Measurements from ENCODE around the gene NUTM2F. TPM values are rescaled to one million over a fixed set of nuclear protein-coding genes. Genes with fewer than 3 reads are reported as not detected.
"Not testable (repeated sequence)": the region's sequence is repeated elsewhere in the genome, so short reads cannot be mapped to it uniquely, and the experiment has no call there.

NUTM2F gene
- total and polyA plus RNA-seq, 12 donors = not detected

GRCh38 chr9:94315034-94315984, 13.1 kb downstream of the NUTM2F start:
- H3K27ac ChIP-seq; H3K36me3 ChIP-seq (replicated peaks in 1 of 2); H3K27me3 ChIP-seq; DNase-seq; H3K4me1 ChIP-seq (replicated peaks in 1 of 2); intact Hi-C loops (cut with DNase I); H3K9me3 ChIP-seq (replicated peaks in 1 of 3); H3K4me3 ChIP-seq: not testable (repeated sequence)
- 95 to 97% methylated on average over 4 to 7 of the region's 15 CpGs; no CpG with 5 or more reads in 2 of the 4 donors for WGBS, 4 donors

- Histone ChIP-seq H3K27ac (no peak overlapping the region), H3K9me3 (replicated peaks in 1 of 3) (no peaks in the 10 kb centered on the region), H3K27me3 (no peaks in the 10 kb centered on the region), H3K36me3 (replicated peaks in 1 of 2) (no peaks in the 10 kb centered on the region), H3K4me3 (no peak overlapping the region), H3K4me1 (replicated peaks in 1 of 2) (no peaks in the 10 kb centered on the region)
- TF ChIP-seq, protein P1, sequence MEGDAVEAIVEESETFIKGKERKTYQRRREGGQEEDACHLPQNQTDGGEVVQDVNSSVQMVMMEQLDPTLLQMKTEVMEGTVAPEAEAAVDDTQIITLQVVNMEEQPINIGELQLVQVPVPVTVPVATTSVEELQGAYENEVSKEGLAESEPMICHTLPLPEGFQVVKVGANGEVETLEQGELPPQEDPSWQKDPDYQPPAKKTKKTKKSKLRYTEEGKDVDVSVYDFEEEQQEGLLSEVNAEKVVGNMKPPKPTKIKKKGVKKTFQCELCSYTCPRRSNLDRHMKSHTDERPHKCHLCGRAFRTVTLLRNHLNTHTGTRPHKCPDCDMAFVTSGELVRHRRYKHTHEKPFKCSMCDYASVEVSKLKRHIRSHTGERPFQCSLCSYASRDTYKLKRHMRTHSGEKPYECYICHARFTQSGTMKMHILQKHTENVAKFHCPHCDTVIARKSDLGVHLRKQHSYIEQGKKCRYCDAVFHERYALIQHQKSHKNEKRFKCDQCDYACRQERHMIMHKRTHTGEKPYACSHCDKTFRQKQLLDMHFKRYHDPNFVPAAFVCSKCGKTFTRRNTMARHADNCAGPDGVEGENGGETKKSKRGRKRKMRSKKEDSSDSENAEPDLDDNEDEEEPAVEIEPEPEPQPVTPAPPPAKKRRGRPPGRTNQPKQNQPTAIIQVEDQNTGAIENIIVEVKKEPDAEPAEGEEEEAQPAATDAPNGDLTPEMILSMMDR (IDR thresholded peaks at IDR 0.05) = no peak
- no peak for TF ChIP-seq POLR2A (IDR thresholded peaks at IDR 0.05)
- DNase-seq = no peak
- intact Hi-C loops (cut with DNase I) = no loop called here
Observed at GRCh38 chr9:94303321-94303720, 25.1 kb downstream of the NUTM2F start.

DNA sequence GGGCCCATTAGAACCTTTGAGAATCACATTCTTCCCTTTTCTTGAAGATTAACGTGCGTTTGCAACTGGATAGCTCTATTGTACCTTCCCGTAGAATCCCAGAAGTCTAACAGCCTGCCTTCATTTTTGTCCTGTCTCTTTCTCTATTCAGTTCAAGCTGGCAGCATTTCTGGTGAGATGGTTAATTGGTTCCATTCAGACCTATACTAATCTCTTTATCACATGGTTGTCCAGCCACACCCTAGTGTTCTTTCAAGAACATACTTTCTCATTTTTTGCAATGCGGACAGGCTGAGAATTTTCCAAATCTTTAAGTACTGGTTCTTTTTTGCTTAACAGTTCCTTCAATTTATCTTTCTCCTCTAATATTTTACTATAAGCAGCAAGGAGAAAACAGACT, 26.0 kb downstream of the NUTM2F start:
- no peak for DNase-seq
- TF ChIP-seq, protein P1 (IDR thresholded peaks at IDR 0.05) = no peak
- no peak for TF ChIP-seq POLR2A (IDR thresholded peaks at IDR 0.05)
- intact Hi-C loops (cut with DNase I) = no loop called here
- no peak overlapping the region for H3K4me3 ChIP-seq
- no peak overlapping the region for H3K27ac ChIP-seq
- H3K27me3 ChIP-seq = no peaks in the 10 kb centered on the region
- H3K9me3 ChIP-seq (replicated peaks in 1 of 3) = no peaks in the 10 kb centered on the region
- H3K36me3 ChIP-seq (replicated peaks in 1 of 2) = no peaks in the 10 kb centered on the region
- no peaks in the 10 kb centered on the region for H3K4me1 ChIP-seq (replicated peaks in 1 of 2)
- 94 to 98% (median 94%) methylated on average over 4 of the region's 4 CpGs for WGBS, 4 donors

DNA sequence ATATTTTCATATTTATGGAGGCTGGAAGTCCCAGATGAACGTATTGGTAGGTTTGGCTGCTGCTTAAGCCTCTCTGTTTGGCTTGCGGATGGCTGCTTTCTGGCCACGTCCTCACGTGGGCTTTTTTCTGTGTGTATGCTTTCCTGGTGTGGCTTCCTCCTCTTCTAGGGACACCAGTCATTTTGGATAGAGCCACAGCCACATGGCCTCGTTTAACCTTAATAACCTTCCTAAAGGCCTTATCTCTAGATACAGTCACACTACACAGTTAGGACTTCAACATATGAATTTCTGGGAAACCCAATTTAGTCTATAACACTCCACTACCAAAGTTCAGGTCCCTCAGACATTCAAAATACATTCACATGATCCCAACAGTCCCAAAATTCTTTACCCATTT, 26.9 kb downstream of the NUTM2F start:
- 85 to 95% (median 89%) methylated on average over 5 of the region's 5 CpGs for WGBS, 4 donors
- DNase-seq = no peak
- Histone ChIP-seq H3K36me3 (replicated peaks in 1 of 2) (no peaks in the 10 kb centered on the region), H3K4me3 (no peak overlapping the region), H3K4me1 (replicated peaks in 1 of 2) (no peaks in the 10 kb centered on the region), H3K27ac (no peak overlapping the region), H3K9me3 (replicated peaks in 1 of 3) (no peaks in the 10 kb centered on the region), H3K27me3 (no peaks in the 10 kb centered on the region)
- TF ChIP-seq, protein P1 (IDR thresholded peaks at IDR 0.05) = no peak
- TF ChIP-seq POLR2A (IDR thresholded peaks at IDR 0.05) = no peak
- intact Hi-C loops (cut with DNase I) = no loop called here

All from adrenal gland (tissue), 12 donors.